HEK293 (cell line): ENCODE data around the gene CYP4V2.

Source experiments
- CTCF ChIA-PET: fragments of 350-600 bp; formaldehyde crosslinking; extraction: SDS; loops from one replicate; lab custom pipeline; 2021; ENCODE audit warnings: antibody characterized with exemption; lab: Yijun Ruan, JAX
- POLR2A ChIA-PET: fragments of 300-600 bp; formaldehyde crosslinking; extraction: SDS; loops from one replicate; lab custom pipeline; 2020; ENCODE audit warnings: antibody characterized with exemption, inconsistent platforms; lab: Yijun Ruan, JAX
- H3K27ac ChIP-seq: fragments of 200-500 bp; sonication (Bioruptor generic); 2 replicates; pipeline ENCODE4 v1.5.1; 2014; ENCODE audit warnings: low read depth, low read length, control low read depth, inconsistent platforms; ENCODE audit errors: extremely low read depth
- H3K36me3 ChIP-seq, 2 experiments: fragments of 200-500 bp in 1 of 2; sonication (Bioruptor generic) in 1 of 2; 1 replicate in 1 of 2; 2 replicates in 1 of 2; pipeline ENCODE4 v1.5.1; 2014 to 2017; ENCODE audit warnings: inconsistent platforms in 2 of 2, low read length in 2 of 2; ENCODE audit not compliant: control insufficient read depth in 2 of 2, insufficient read depth in 1 of 2
- H3K4me1 ChIP-seq: fragments of 200-500 bp; sonication (Bioruptor generic); 2 replicates; pipeline ENCODE4 v1.5.1; 2014; ENCODE audit warnings: mild to moderate bottlenecking, low read length, inconsistent platforms; ENCODE audit not compliant: control insufficient read depth, insufficient read depth
- H3K4me3 ChIP-seq: 2 replicates; pipeline ENCODE4 v1.5.1; 2011; ENCODE audit warnings: low read depth, mild to moderate bottlenecking, control low read depth, low read length, moderate library complexity
- H3K9me3 ChIP-seq: fragments of 200-500 bp; sonication (Bioruptor generic); 2 replicates; pipeline ENCODE4 v1.5.1; 2014; ENCODE audit warnings: low read depth, low read length, inconsistent platforms; ENCODE audit not compliant: control insufficient read depth, insufficient read depth
- AEBP2 ChIP-seq: fragments of 450-650 bp; formaldehyde crosslinking; IDR thresholded peaks from 2 replicates; pipeline ENCODE4 v1.5.1; 2016; ENCODE audit warnings: missing biosample characterization, missing genetic modification characterization, borderline replicate concordance
- FEZF1 ChIP-seq: fragments of 450-650 bp; formaldehyde crosslinking; IDR thresholded peaks from 2 replicates; pipeline ENCODE4 v1.5.1; 2016; ENCODE audit warnings: missing biosample characterization, missing genetic modification characterization
- KLF1 ChIP-seq: fragments of 450-650 bp; formaldehyde crosslinking; IDR thresholded peaks from 2 replicates; pipeline ENCODE4 v1.5.1; 2016; ENCODE audit warnings: missing biosample characterization, missing genetic modification characterization
- SP3 ChIP-seq: fragments of 450-650 bp; formaldehyde crosslinking; IDR thresholded peaks from 2 replicates; pipeline ENCODE4 v1.5.1; 2016; ENCODE audit warnings: missing biosample characterization, missing genetic modification characterization
- ZBTB21 ChIP-seq: fragments of 450-650 bp; formaldehyde crosslinking; IDR thresholded peaks from 2 replicates; pipeline ENCODE4 v1.5.1; 2017; ENCODE audit warnings: missing biosample characterization, missing genetic modification characterization
- ZBTB26 ChIP-seq: fragments of 450-650 bp; formaldehyde crosslinking; optimal IDR thresholded peaks from 2 replicates; pipeline ENCODE3; 2016; ENCODE audit warnings: missing biosample characterization, mild to moderate bottlenecking, missing genetic modification characterization
- ZNF223 ChIP-seq: fragments of 450-650 bp; formaldehyde crosslinking; IDR thresholded peaks from 2 replicates; pipeline ENCODE4 v1.5.1; 2016; ENCODE audit warnings: missing biosample characterization, missing genetic modification characterization
- ZNF266 ChIP-seq: fragments of 450-650 bp; formaldehyde crosslinking; IDR thresholded peaks from 2 replicates; pipeline ENCODE4 v1.5.1; 2016; ENCODE audit warnings: missing biosample characterization, missing genetic modification characterization, low read depth
- ZNF311 ChIP-seq: fragments of 450-650 bp; formaldehyde crosslinking; IDR thresholded peaks from 2 replicates; pipeline ENCODE4 v1.5.1; 2017; ENCODE audit warnings: missing biosample characterization, missing genetic modification characterization, borderline replicate concordance
- ZNF473 ChIP-seq: fragments of 450-650 bp; formaldehyde crosslinking; IDR thresholded peaks from 2 replicates; pipeline ENCODE4 v1.5.1; 2017; ENCODE audit warnings: missing biosample characterization, missing genetic modification characterization
- ZNF488 ChIP-seq: fragments of 450-650 bp; formaldehyde crosslinking; IDR thresholded peaks from 2 replicates; pipeline ENCODE4 v1.5.1; 2016; ENCODE audit warnings: missing biosample characterization, missing genetic modification characterization
- ZNF530 ChIP-seq: fragments of 450-650 bp; formaldehyde crosslinking; IDR thresholded peaks from 2 replicates; pipeline ENCODE4 v1.5.1; 2016; ENCODE audit warnings: low read depth, missing biosample characterization, missing genetic modification characterization
- ZNF585B ChIP-seq: fragments of 450-650 bp; formaldehyde crosslinking; IDR thresholded peaks from 2 replicates; pipeline ENCODE4 v1.5.1; 2016; ENCODE audit warnings: missing biosample characterization, missing genetic modification characterization
- ZNF610 ChIP-seq: fragments of 450-650 bp; formaldehyde crosslinking; IDR thresholded peaks from 2 replicates; pipeline ENCODE4 v1.5.1; 2016; ENCODE audit warnings: missing biosample characterization, missing genetic modification characterization, borderline replicate concordance
- ZNF660 ChIP-seq: fragments of 450-650 bp; IDR thresholded peaks from 2 replicates; pipeline ENCODE4 v1.5.1; 2018; ENCODE audit warnings: missing biosample characterization, mild to moderate bottlenecking, missing genetic modification characterization

CYP4V2 gene

DNA sequence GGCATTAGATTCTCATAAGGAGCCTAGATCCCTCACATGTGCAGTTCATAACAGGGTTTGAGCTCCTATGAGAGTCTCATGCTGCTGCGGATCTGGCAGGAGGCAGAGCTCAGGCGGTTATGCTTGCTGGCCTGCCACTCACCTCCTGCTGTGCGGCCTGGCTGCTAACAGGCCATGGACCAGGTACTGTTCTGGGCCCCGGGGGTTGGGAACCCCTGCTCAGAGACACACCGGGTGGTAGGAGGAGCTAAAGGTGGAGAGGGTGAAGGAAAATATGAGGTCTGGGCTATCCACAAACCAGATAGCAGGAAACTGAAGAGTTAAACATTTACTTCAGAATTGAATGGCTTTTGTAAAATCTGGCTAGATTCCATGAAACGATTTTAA lies 68.7 kb downstream of the CYP4V2 start:
- no peaks in the 10 kb centered on the region for H3K9me3 ChIP-seq
- H3K27ac ChIP-seq = no peak overlapping the region
- H3K4me3 ChIP-seq = no peak overlapping the region
- H3K4me1 ChIP-seq = no peaks in the 10 kb centered on the region
- POLR2A ChIA-PET = no interaction called here
- H3K36me3 ChIP-seq = no peaks in the 10 kb centered on the region
- CTCF ChIA-PET = no interaction called here
- TF ChIP-seq ZNF488 (tag by site-specific recombination) = no peak
- no peak for TF ChIP-seq AEBP2 (tag by site-specific recombination)
- TF ChIP-seq ZBTB21 (tag by site-specific recombination) = no peak
- TF ChIP-seq ZNF223 (tag by site-specific recombination) = no peak
- no peak for TF ChIP-seq ZNF660 (tag by site-specific recombination)
- TF ChIP-seq ZNF266 (tag by site-specific recombination) = no peak
- TF ChIP-seq ZBTB26 (tag by site-specific recombination) = no peak
- no peak for TF ChIP-seq KLF1 (tag by site-specific recombination)
- no peak for TF ChIP-seq SP3 (tag by site-specific recombination)
- TF ChIP-seq FEZF1 = no peak
- no peak for TF ChIP-seq ZNF311 (tag by site-specific recombination)
- no peak for TF ChIP-seq ZNF585B (tag by site-specific recombination)
- TF ChIP-seq ZNF473 = no peak
- TF ChIP-seq ZNF530 = no peak
- no peak for TF ChIP-seq ZNF610 (tag by site-specific recombination)
